GM13976 (cell line): ENCODE results near the gene VTI1B.

ENCODE experiments used
- DNase-seq: peaks from one replicate; pipeline ENCODE4 v3.0.0; 2012; ENCODE audit warnings: low spot score
- CTCF ChIP-seq: IDR thresholded peaks from 2 replicates; pipeline ENCODE4 v1.5.1; 2012; ENCODE audit warnings: borderline replicate concordance, mild to moderate bottlenecking; ENCODE audit not compliant: insufficient read depth; ENCODE audit errors: extremely low read depth, missing control alignments, control extremely low read depth
- in situ Hi-C: fragments of 300-500 bp; cut with MboI; formaldehyde crosslinking; loops from one replicate; pipeline ENCODE4 v1.12.0; 2022; ENCODE audit warnings: low sequenced_read_pairs, mixed read lengths, inconsistent platforms; ENCODE audit not compliant: unreplicated experiment

Gene VTI1B

GRCh38 chr14:67641480-67641879, 33.0 kb downstream of the VTI1B start:
- in situ Hi-C loops: no loop called here
- no peak for TF ChIP-seq CTCF
- DNase-seq: no peak

GRCh38 chr14:67638642-67639041, 35.8 kb downstream of the VTI1B start:
- in situ Hi-C loops: no loop called here
- TF ChIP-seq CTCF: no peak
- DNase-seq: no peak

DNA sequence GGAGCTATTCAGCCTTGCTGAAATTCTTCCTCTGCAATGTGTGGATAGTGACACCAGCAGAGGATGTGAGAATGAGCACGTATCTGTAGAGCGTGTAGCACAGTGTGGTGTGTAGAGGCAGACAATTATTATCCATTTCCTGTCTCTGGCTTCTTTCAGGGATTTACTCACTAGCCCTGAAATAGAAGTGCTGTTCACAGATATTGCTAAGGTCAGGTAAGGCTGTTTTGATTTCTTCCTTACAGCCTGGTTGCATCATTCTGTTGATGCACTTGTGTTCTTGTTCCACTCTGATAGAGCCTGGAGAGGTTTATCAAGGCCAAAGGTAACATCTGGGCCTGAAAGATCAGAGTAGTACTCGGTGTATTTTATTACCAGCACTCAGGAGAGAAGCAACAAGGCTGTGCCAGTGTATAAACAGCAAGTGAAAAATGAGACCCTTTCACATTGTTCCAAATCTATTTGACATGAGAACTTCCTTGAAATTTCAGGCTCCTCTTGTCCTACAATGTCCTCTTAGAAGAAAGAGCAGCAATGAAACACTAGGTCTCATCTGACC, 38.0 kb downstream of the VTI1B start:
- no peak for TF ChIP-seq CTCF
- DNase-seq: peak; percentile 32

GRCh38 chr14:67633451-67634147, 40.8 kb downstream of the VTI1B start:
- no peak for TF ChIP-seq CTCF
- in situ Hi-C loops: no loop called here
- no peak for DNase-seq

More for the DNA sequence above, 38.0 kb downstream of the VTI1B start:
- in situ Hi-C loops: no loop called here

DNA sequence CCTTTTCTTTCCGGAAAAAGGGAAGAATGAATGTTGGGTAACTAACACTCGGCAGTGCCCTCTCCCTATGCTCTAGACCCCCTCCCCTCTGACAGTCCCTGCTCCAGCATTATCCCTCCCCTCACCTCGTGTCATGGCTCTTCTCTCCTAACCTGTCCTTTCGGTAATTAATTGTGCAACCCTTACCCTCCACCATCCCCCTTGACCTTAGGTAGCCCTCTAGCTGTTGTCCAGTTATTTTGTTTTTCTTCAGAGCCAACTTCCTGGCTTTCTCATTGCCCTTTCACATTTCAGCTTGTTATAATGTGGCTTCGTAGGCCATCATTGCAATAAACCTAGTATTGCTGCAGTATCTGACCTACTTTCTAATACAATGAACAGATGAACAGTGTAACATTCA, 43.5 kb downstream of the VTI1B start:
- in situ Hi-C loops: no loop called here
- TF ChIP-seq CTCF: no peak
- DNase-seq: no peak

DNA sequence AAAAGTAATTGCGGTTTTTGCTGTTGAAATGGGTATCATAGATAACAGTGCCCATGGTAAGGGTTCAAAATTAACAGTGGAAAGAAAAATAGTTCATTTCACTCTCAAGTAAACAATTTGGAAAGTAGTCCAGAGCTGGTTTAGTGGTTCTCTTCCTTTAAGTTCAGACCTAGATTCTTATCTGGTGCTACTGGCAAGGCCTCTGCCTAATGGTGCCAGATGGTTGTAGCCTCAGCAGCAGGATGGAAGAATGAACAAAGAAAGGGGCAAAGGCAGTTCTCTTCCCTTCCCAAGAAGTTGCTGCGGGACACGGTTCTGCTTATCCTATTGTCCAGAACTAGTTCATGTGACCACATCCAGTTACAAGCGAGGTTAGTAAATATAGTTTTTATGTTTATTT, 44.2 kb downstream of the VTI1B start:
- in situ Hi-C loops: no loop called here
- no peak for TF ChIP-seq CTCF
- DNase-seq: no peak
